Activated CD8-positive, alpha-beta memory T cell treated with anti-CD3 and anti-CD28 coated beads, Interleukin-2, amount 50 U/mL, for 4 hours (primary cell): ENCODE results near the gene CNOT8.
A peak's percentile ranks its signal among the peaks of the same experiment; 100 is the strongest.

Experiments used
- DNase-seq: peaks from one replicate; pipeline ENCODE4 v3.0.0-alpha.2; 2020

CNOT8 gene

GRCh38 chr5:154836225-154836624, 22.2 kb upstream of the CNOT8 start:
- no peak for DNase-seq

- DNase-seq: no peak
Observed at GRCh38 chr5:154837009-154837901, 21.2 kb upstream of the CNOT8 start.

DNA sequence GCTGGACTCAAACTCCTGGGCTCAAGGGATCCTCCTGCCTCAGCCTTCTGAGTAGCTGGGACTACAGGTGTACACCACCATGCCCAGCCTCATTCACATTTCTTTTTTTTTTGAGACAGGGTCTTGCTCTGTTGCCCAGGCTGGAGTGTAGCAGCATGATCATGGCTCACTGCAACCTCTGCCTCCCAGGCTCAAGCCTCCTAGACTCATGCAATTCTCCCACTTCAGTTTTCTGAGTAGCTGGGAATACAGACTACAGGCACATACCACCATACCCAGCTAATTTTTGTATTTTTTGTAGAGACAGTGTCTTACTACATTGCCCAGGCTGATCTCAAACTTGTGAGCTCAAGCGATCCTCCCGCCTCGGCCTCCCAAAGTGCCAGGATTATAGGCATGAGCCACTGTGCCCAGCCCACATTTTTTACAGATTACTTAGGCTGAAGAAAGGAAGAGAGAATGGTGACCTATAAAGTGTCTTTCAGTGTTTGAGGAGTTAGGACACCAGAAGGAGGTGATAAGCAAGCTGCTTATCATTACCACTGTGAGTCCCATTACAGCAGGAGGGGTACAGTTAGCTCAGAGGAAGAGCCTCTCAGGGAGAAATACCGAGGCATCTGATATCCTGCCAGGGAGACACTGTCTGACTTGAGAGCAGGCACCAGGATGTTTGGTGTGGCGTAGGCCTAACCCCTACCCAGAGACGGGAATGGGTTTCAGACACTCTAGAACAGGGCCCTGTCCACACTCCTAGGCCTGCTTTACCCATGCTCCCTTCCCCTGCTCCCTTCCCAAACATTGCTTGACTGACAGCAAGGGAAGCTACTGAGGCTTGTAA, 17.8 kb upstream of the CNOT8 start:
- no peak for DNase-seq

DNA sequence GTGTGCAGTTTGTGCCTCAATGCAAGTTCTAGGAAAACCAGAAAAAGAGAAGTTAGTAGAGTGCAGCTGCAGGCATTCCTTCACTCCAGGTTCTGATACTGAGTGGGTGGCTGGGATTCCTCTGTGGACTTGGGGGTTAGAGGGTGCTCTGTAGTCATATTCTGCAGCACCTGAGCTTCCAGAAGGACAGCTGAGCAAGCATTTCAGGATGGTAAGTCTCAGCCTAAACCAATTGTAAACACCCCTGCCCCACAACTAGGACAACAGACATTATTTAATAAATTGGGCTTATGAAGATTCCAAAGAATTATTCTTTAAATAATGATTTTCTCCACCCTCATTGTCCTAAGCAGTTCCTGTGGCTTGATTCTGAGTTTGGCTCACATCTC, 17.2 kb upstream of the CNOT8 start:
- no peak for DNase-seq

DNA sequence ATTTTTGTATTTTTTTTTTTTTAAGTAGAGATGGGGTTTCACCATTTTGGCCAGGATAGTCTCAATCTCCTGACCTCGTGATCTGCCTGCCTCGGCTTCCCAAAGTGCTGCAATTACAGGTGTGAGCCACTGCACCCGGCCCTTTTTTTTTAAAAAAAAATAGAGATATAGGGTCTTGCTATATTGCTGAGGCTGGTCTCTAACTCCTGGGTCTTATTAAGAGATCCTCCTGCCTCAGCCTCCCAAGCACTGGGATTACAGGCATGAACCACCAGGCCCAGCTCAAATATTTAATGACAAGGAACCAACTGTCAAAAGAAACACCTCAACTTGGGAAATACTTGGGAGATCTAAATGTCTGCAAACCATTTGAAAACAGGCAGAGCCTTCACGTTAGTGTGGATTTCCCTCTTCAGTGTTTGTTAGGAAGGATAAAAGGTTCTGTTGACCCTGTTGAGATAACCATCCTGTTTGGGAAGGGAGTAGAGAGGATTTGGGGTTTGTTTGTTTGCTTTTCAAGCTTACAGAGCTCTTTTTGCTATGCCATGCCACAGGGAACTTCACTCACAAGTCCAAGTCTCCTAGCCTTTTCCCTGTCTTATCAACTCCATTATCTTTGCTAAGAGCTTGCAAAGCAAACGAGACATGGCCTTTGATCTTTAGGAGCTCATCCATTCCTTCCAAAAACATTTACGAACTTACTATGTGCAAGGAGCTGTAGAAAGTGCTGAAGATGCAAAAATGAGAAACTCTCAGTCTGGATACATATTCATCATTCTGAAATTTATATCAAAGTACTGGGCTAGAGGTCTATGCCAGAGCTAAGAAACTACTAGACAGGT, 15.5 kb upstream of the CNOT8 start:
- no peak for DNase-seq

GRCh38 chr5:154844809-154845208, 13.6 kb upstream of the CNOT8 start:
- DNase-seq: no peak

DNA sequence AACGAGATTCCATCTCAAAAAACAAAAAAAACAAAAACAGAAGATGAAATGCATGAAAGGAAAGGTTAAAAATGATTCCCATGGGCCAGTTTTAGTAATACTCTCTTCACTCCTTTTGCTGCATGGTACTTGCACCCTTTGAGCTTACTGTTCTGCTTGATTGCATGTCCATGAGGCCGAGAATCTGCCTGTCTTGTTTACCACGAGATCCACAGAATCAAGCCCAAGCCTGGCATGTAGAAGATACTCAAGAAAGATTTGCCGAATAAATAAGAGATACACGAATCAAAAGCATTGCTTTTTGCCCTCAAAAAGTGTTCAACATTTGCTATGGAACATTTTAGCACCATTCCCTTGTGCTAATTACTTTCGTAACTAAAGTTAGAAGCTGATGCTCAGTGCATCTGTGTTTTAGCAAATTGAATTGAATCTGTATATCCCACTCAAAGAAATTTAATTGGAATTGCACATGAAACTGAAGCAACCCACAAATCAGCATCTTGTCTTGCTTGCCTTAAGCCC, 9.1 kb upstream of the CNOT8 start:
- DNase-seq: no peak

GRCh38 chr5:154849791-154850201, 8.6 kb upstream of the CNOT8 start:
- DNase-seq: no peak

- DNase-seq: no peak
Observed at GRCh38 chr5:154850255-154851062, 8.0 kb upstream of the CNOT8 start, which contains the start of gene FAXDC2. FAXDC2 (minus strand) TSS chr5:154850603; CDS start chr5:154838178, 12,425 bp downstream.

DNA sequence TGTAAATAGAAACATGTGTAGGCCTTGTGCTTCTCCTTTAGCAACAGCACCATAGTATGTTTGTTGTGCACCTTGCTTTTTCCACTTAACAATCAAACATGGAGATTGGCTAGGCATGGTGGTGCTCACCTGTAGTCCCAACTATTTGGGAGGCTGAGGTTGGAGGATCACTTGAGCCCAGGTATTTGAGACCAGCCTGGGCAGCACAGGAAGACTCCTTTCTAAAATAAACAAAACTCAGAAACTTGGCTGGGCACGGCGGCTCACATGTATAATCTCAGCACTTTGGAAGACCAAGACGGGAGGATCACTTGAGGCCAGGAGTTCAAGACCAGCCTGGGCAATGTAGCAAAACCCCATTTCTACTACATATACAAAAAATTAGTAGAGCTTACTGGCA, 7.1 kb upstream of the CNOT8 start:
- no peak for DNase-seq

DNA sequence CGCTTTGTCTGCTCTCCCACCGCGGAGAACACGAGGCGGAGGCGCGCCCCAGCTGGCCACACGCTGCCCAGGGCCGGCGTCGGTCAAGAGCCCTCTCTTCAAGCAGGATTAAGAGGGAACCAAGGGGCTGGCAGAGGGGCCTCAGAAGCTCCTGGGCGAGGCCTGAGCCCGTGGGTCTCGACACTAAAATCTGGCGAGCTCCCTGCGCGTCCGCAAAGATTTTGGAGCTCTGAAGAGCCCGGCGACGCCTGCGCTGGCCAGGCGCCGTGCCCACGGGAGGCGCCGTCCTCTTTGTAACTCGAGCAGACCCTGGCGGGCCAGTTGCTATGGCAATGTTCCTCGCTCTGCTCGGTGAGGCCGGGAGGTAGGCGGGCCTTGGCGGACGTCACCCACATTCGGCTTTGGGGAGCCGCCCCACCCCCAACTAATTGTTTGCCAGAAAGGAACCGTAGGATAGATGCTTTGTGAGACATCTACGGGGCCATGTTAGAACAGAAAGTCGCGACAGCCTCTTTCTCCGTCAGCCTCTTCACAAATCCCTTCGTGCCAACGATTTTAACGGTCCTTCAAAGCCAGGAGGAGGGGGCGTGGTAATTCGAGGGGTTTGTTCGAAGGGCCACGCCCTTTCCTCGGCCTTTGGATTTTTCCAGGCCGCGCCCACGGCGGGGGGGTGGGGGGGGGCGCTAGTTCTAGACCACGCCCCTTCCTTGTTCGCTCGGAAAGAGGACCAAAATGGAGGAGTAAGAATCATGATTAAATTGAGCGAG, 714 bp upstream of the CNOT8 start:
- DNase-seq: peak; percentile 84

- no peak for DNase-seq
Observed at GRCh38 chr5:154858972-154859871, 795 bp downstream of the CNOT8 start.

GRCh38 chr5:154860123-154860522, 1.7 kb downstream of the CNOT8 start:
- no peak for DNase-seq

GRCh38 chr5:154860765-154861164, 2.3 kb downstream of the CNOT8 start:
- DNase-seq: no peak

DNA sequence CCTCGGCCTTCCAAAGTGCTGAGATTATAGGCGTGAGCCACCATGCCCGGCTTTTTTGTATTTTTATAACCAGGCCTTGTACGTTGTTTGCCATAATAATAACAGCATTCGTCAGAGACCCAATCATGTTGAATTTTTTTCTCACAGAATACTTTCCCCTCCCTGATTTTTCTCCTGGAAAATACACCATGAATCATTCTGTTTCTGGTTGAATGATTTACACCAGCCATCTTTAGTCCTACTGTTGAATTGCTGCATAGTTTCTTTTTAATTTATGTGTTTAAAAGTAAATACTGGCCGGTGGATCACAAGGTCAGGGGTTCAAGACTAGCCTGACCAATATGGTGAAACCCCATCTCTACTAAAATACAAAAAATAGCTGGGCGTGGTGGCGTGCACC, 3.5 kb downstream of the CNOT8 start:
- no peak for DNase-seq

DNA sequence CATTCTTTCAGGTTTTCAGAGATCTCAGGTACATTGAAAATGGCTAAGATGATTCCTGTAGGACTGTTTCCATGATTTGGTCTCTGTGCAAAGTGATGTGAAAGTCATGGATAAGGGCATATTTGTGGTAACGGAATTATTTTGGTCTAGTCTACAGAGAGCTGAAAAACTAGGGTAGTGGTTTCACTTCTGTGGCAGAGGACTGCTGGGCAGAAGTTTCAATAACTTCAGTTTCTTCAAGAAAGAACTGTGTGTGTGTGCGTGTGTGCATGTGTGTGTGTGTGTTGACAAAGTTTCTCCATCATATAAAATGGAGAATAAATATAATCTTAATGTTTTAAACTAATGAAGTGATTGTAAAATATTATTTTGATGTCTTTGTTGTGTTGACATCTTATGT, 4.3 kb downstream of the CNOT8 start:
- no peak for DNase-seq

DNA sequence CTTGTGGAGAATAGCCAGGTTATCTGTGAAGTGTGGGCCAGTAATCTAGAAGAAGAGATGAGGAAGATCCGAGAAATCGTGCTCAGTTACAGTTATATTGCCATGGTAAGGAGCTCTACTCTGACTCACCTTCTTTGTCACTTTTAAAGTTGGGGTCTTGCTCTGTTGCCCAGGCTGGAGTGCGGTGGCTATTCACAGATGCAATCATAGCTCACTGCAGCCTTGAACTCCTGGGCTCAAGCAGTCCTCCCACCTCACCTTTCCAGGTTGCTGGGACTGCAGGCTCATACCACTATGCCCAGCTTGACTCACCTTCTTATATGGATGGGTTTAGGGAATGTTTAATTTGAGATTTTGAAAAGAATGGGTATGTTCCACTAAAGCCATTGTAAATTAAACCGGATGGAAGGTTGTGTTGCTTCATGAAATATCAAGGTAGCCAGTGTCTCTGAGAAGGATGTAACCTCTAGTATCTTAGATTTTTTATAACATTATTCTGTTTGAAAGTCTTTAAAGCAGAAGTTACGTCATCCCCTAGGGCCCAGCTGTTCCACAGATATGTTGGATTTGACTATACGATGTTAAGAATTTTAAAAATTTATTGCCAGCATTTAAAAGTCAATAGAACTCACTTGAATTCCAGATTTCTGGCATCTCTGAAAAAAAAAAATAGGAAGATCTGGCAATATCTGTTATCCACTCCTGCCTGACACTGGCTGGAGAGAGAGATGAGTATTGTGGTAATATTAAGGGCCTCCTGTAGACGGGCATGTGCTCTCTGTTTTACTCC, 5.1 kb downstream of the CNOT8 start:
- no peak for DNase-seq

DNA sequence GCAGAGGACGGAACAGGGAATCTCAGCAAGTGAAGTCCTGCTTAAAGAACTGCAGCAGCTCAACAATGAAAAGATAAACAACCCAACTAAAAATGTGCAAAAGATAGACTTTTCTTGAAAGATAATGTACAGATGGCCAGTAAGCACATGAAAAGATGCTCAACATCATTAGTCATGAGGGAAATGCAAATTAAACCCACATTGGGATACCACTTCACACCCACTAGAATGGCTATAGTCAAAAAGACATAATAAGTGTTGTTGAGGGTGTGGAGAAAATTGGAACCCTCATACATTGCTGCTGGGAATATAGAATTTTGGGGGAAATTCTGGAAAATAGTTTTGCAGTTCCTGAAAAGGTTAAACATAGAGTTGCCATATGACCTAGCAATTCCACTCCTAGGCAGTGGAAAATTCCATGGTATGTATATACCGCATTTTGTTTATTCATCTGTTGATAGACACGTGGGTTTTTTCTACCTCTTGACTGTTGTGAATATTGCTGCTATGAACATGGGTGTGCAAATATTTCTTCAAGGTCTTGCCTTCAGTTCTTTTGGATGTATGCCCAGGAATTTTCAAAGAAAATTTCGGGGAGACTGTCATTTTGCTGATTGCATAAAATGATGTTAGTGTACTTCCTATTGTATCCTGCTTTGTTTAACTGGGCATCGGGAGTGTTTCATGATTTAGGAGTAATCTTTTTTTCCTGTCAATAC, 7.2 kb downstream of the CNOT8 start:
- DNase-seq: no peak
